Esophagus (tissue), 2 donors: ENCODE data around the gene ANO4. TPM values are rescaled to one million over a fixed set of nuclear protein-coding genes. Genes with fewer than 3 reads are reported as not detected.

Source experiments
- H3K27ac ChIP-seq, 2 donors: one replicate each; pipeline ENCODE4 v1.5.1; 2013; ENCODE audit warnings: low read depth in 2 of 2, mild to moderate bottlenecking in 2 of 2, inconsistent platforms in 1 of 2, low read length in 1 of 2, moderate library complexity in 1 of 2
- H3K27me3 ChIP-seq, 2 donors: one replicate each; pipeline ENCODE4 v1.6.1; 2013; ENCODE audit warnings: low read length in 2 of 2, control low read depth in 1 of 2, mild to moderate bottlenecking in 1 of 2; ENCODE audit not compliant: insufficient read depth in 2 of 2, control insufficient read depth in 1 of 2
- H3K36me3 ChIP-seq, 2 donors: one replicate each; pipeline ENCODE4 v1.6.1; 2013; ENCODE audit warnings: low read length in 1 of 2; ENCODE audit not compliant: control insufficient read depth in 2 of 2, insufficient read depth in 2 of 2
- H3K4me1 ChIP-seq, 2 donors: one replicate each; pipeline ENCODE4 v1.6.1; 2013; ENCODE audit warnings: low read length in 1 of 2; ENCODE audit not compliant: control insufficient read depth in 2 of 2, insufficient read depth in 2 of 2
- H3K4me3 ChIP-seq, 2 donors: one replicate each; pipeline ENCODE4 v1.5.1; 2013; ENCODE audit warnings: low read length in 2 of 2, mild to moderate bottlenecking in 2 of 2, low read depth in 1 of 2, moderate library complexity in 1 of 2
- H3K9me3 ChIP-seq, 2 donors: one replicate each; pipeline ENCODE4 v1.6.1; 2013; ENCODE audit warnings: mild to moderate bottlenecking in 2 of 2, low read depth in 1 of 2, low read length in 1 of 2, moderate library complexity in 1 of 2; ENCODE audit not compliant: control insufficient read depth in 2 of 2, insufficient read depth in 1 of 2
- WGBS, 2 donors: extraction: QIAGEN DNeasy Blood & Tissue Kit; methylation state at CpG; one replicate each; pipeline ENCODE4 v1.1.7; 2013; 5-methylcytosine and 5-hydroxymethylcytosine counted together
- polyA plus RNA-seq, 2 donors: library from polyadenylated mRNA; stranded (reverse); fragments of 200-250 nt; gene quantifications; one replicate each; pipeline ENCODE4 v1.2.3, GENCODE V29; 2013
- donor health status: healthy with polysubstance abuse.
- donor health status: Bipolar disorder and iron deficiency.

The ANO4 gene
- polyA plus RNA-seq, 2 donors = 0.02 TPM; not detected in 1

DNA sequence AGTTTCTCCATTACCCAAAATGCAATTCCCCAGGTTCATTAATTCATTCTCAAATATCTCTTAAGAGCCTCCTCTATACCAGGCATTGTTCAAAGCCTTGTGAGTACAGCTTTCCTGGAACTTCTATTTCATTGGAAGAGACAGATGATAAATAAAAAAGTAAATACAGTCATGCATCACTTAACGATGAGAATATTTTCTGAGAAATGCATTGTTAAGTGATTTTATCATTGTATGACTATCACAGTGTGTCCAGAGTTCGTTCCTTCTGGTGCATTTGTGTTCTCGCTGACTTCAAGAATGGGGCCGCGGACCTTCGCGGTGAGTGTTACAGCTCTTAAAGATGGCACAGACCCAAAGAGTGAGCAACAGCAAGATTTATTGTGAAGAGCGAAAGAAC is 66.0 kb downstream of the ANO4 start:
- 56 to 63% methylated on average over 8 of the region's 8 CpGs for WGBS, 2 donors
- Histone ChIP-seq H3K36me3 (no peaks in the 10 kb centered on the region), H3K9me3 (no peaks in the 10 kb centered on the region), H3K4me3 (no peak overlapping the region), H3K27ac (no peak overlapping the region), H3K27me3 (peaks cover 0 to 4% of the 10 kb centered on the region in 2 donors), H3K4me1 (no peaks in the 10 kb centered on the region)

DNA sequence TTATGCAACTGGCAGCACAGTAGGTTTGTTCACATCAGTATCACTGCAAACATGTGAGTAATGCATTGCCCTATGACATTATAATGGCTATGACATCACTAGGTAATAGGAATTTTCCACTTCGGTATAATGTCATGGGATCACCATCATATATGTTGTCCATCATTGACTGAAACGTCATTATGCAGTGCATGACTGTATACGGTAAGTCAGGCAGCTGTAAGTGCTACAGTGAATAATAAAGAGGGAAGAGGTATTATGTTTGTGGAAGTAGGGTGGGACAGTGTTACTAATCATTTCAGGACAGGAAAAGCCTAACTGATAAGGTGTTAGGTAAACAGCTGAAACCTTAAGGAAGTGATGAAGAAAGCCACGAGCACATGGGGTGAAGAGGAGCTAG is 68.1 kb downstream of the ANO4 start:
- WGBS, 2 donors = 59 to 67% methylated on average over 4 of the region's 4 CpGs
- Histone ChIP-seq H3K4me3 (no peak overlapping the region), H3K36me3 (no peaks in the 10 kb centered on the region), H3K27me3 (peaks cover 0 to 2% of the 10 kb centered on the region in 2 donors), H3K4me1 (no peaks in the 10 kb centered on the region), H3K9me3 (no peaks in the 10 kb centered on the region), H3K27ac (no peak overlapping the region)

GRCh38 chr12:100864366-100864765 is 69.8 kb downstream of the ANO4 start:
- H3K4me1 ChIP-seq = no peaks in the 10 kb centered on the region
- peaks cover 0 to 2% of the 10 kb centered on the region in 2 donors for H3K27me3 ChIP-seq
- no peaks in the 10 kb centered on the region for H3K9me3 ChIP-seq
- H3K4me3 ChIP-seq = no peak overlapping the region
- no peaks in the 10 kb centered on the region for H3K36me3 ChIP-seq
- no peak overlapping the region for H3K27ac ChIP-seq
- WGBS, 2 donors = 84% methylated on average over 6 of the region's 6 CpGs

- no peaks in the 10 kb centered on the region for H3K36me3 ChIP-seq
- H3K9me3 ChIP-seq = no peaks in the 10 kb centered on the region
- no peak overlapping the region for H3K27ac ChIP-seq
- WGBS, 2 donors = 59 to 65% methylated on average over 4 of the region's 4 CpGs
- H3K4me1 ChIP-seq = no peaks in the 10 kb centered on the region
- H3K4me3 ChIP-seq = no peak overlapping the region
- H3K27me3 ChIP-seq = peaks cover 0 to 2% of the 10 kb centered on the region in 2 donors
These were observed 73.2 kb downstream of the ANO4 start for GRCh38 chr12:100867639-100868393.

GRCh38 chr12:100868487-100868886 is 73.9 kb downstream of the ANO4 start:
- Histone ChIP-seq H3K9me3 (no peaks in the 10 kb centered on the region), H3K4me3 (no peak overlapping the region), H3K27me3 (no peaks in the 10 kb centered on the region), H3K4me1 (no peaks in the 10 kb centered on the region), H3K36me3 (no peaks in the 10 kb centered on the region), H3K27ac (no peak overlapping the region)
- WGBS, 2 donors = 83 to 96% methylated on average over 1 of the region's 1 CpG

DNA sequence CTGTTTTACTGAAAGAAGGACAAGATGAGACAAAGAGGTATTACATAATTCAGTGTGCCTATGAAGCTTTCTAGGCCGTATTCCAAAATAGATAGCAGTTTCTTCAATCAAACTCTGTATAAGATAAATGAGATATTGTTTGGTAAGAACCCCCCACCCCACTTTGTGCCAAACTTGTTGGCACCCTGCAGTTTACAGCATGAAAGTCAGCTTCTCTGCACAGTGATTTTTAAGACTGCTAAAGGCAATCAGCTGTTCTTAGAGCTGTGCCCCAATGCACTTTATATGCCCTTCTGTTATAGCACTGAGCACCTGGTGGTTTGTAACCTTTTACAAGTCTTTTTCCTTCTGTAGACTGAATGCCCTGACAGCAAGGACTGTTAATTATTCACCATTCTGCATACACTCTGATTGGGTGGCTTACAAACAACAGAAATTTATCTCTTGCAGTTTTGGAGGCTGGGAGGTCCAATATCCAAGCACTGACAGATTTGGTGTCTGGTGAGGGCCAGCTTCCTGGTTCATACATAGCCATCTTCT is 76.7 kb downstream of the ANO4 start:
- WGBS, 2 donors = 37 to 58% methylated on average over 1 of the region's 1 CpG
- Histone ChIP-seq H3K27ac (no peak overlapping the region), H3K36me3 (no peaks in the 10 kb centered on the region), H3K4me3 (no peak overlapping the region), H3K9me3 (peaks cover 0 to 7% of the 10 kb centered on the region in 2 donors), H3K27me3 (no peaks in the 10 kb centered on the region), H3K4me1 (no peaks in the 10 kb centered on the region)

DNA sequence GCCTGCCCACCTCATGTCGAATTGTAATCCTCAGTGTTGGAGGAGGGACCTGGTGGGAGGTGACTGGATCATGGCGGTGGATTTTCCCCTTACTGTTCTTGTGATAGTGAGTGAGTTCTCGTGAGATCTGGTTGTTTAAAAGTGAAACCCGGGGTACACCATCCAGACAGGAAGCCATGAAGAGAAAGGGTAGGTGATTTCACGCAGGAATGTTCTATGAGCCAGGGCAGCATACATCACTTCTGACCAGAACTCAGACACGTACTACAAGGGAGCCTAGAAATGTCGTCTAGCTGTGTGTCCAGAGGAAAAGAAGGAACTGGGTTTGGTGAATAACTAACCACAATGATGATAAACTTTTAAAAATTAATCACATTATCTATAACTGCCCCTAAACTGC is 80.6 kb downstream of the ANO4 start:
- H3K36me3 ChIP-seq = no peaks in the 10 kb centered on the region
- no peaks in the 10 kb centered on the region for H3K27me3 ChIP-seq
- H3K9me3 ChIP-seq = peaks cover 0 to 7% of the 10 kb centered on the region in 2 donors
- no peaks in the 10 kb centered on the region for H3K4me1 ChIP-seq
- H3K27ac ChIP-seq = no peak overlapping the region
- WGBS, 2 donors = 77 to 83% methylated on average over 7 of the region's 7 CpGs
- H3K4me3 ChIP-seq = no peak overlapping the region

DNA sequence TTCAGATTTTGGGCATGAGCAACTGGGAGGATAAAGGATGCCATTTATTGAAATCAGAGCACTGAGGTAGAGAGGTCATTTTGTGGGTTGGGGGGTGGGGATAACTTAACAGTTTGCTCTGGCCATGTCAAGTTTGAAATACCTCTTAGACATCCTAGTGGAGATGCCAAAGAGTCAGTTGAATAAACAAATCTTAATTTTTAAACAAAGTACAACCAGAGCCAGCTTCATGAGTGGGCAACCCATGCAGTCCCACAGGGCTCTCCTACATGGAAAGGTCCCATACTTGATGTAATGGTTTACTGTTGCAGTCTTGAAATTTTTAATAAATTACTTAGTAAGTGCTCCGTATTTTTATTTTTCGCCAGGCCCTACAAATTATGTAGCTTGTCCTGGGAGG is 81.2 kb downstream of the ANO4 start:
- no peaks in the 10 kb centered on the region for H3K36me3 ChIP-seq
- no peak overlapping the region for H3K4me3 ChIP-seq
- no peaks in the 10 kb centered on the region for H3K27me3 ChIP-seq
- no peak overlapping the region for H3K27ac ChIP-seq
- H3K9me3 ChIP-seq = peaks cover 0 to 7% of the 10 kb centered on the region in 2 donors
- H3K4me1 ChIP-seq = no peaks in the 10 kb centered on the region
- WGBS, 2 donors = 81 to 93% methylated on average over 2 of the region's 2 CpGs

DNA sequence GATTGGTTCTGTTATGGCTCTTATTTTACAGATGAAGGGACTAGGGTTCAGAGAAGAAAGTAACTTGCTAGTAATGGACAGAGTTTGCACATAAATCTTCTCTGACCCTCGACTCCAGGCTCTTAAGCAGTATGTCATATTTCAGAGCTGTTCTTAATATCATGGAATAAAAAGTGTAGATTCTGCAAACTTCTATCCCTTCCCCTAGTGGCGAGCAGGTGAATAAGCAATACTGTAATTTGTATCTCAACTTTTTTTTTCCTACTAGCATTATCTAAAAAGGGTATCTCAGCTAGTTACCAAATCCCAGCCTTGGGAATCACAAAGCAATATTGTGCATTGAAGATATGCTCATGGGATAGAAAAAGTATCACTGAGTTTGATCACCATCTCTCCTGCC is 83.2 kb downstream of the ANO4 start:
- 40 to 54% methylated on average over 2 of the region's 2 CpGs for WGBS, 2 donors

GRCh38 chr12:100895192-100895591 is 100.6 kb downstream of the ANO4 start:
- Histone ChIP-seq H3K4me1 (no peaks in the 10 kb centered on the region), H3K4me3 (no peak overlapping the region), H3K36me3 (no peaks in the 10 kb centered on the region), H3K27me3 (no peaks in the 10 kb centered on the region), H3K9me3 (no peaks in the 10 kb centered on the region), H3K27ac (no peak overlapping the region)
- WGBS, 2 donors = 80 to 90% methylated on average over 2 of the region's 2 CpGs

More for the DNA sequence above, 83.2 kb downstream of the ANO4 start:
- H3K9me3 ChIP-seq = peaks cover 0 to 7% of the 10 kb centered on the region in 2 donors
- H3K27me3 ChIP-seq = no peaks in the 10 kb centered on the region
- no peaks in the 10 kb centered on the region for H3K36me3 ChIP-seq
- H3K27ac ChIP-seq = no peak overlapping the region
- no peak overlapping the region for H3K4me3 ChIP-seq
- H3K4me1 ChIP-seq = no peaks in the 10 kb centered on the region
